HEK293 (cell line): ENCODE data around the gene ABCC12.

Source experiments
- CTCF ChIA-PET: fragments of 350-600 bp; formaldehyde crosslinking; extraction: SDS; loops from one replicate; lab custom pipeline; 2021; ENCODE audit warnings: antibody characterized with exemption; lab: Yijun Ruan, JAX
- POLR2A ChIA-PET: fragments of 300-600 bp; formaldehyde crosslinking; extraction: SDS; loops from one replicate; lab custom pipeline; 2020; ENCODE audit warnings: antibody characterized with exemption, inconsistent platforms; lab: Yijun Ruan, JAX
- H3K27ac ChIP-seq: fragments of 200-500 bp; sonication (Bioruptor generic); 2 replicates; pipeline ENCODE4 v1.5.1; 2014; ENCODE audit warnings: low read depth, low read length, control low read depth, inconsistent platforms; ENCODE audit errors: extremely low read depth
- H3K36me3 ChIP-seq, 2 experiments: fragments of 200-500 bp in 1 of 2; sonication (Bioruptor generic) in 1 of 2; 1 replicate in 1 of 2; 2 replicates in 1 of 2; pipeline ENCODE4 v1.5.1; 2014 to 2017; ENCODE audit warnings: inconsistent platforms in 2 of 2, low read length in 2 of 2; ENCODE audit not compliant: control insufficient read depth in 2 of 2, insufficient read depth in 1 of 2
- H3K4me1 ChIP-seq: fragments of 200-500 bp; sonication (Bioruptor generic); 2 replicates; pipeline ENCODE4 v1.5.1; 2014; ENCODE audit warnings: mild to moderate bottlenecking, low read length, inconsistent platforms; ENCODE audit not compliant: control insufficient read depth, insufficient read depth
- H3K4me3 ChIP-seq: 2 replicates; pipeline ENCODE4 v1.5.1; 2011; ENCODE audit warnings: low read depth, mild to moderate bottlenecking, control low read depth, low read length, moderate library complexity
- H3K9me3 ChIP-seq: fragments of 200-500 bp; sonication (Bioruptor generic); 2 replicates; pipeline ENCODE4 v1.5.1; 2014; ENCODE audit warnings: low read depth, low read length, inconsistent platforms; ENCODE audit not compliant: control insufficient read depth, insufficient read depth
- BCL11B ChIP-seq: fragments of 450-650 bp; formaldehyde crosslinking; IDR thresholded peaks from 2 replicates; pipeline ENCODE4 v1.5.1; 2016; ENCODE audit warnings: low read depth, missing biosample characterization, missing genetic modification characterization
- EGR2 ChIP-seq: fragments of 450-650 bp; formaldehyde crosslinking; IDR thresholded peaks from 2 replicates; pipeline ENCODE4 v1.5.1; 2016; ENCODE audit warnings: low read depth, missing biosample characterization, missing genetic modification characterization
- KLF7 ChIP-seq: fragments of 450-650 bp; formaldehyde crosslinking; IDR thresholded peaks from 2 replicates; pipeline ENCODE4 v1.5.1; 2016; ENCODE audit warnings: missing biosample characterization, missing genetic modification characterization, borderline replicate concordance
- SETDB1 ChIP-seq: IDR thresholded peaks from one replicate; pipeline ENCODE4 v1.6.1; 2017; ENCODE audit warnings: mild to moderate bottlenecking, low read length, moderate library complexity, mixed read lengths; ENCODE audit not compliant: insufficient read length
- SP7 ChIP-seq: fragments of 450-650 bp; formaldehyde crosslinking; IDR thresholded peaks from 2 replicates; pipeline ENCODE4 v1.5.1; 2016; ENCODE audit warnings: missing biosample characterization, missing genetic modification characterization
- ZBTB10 ChIP-seq: fragments of 450-650 bp; formaldehyde crosslinking; IDR thresholded peaks from 2 replicates; pipeline ENCODE4 v1.5.1; 2016; ENCODE audit warnings: missing biosample characterization, missing genetic modification characterization
- ZBTB20 ChIP-seq: fragments of 450-650 bp; formaldehyde crosslinking; IDR thresholded peaks from 2 replicates; pipeline ENCODE4 v1.5.1; 2016; ENCODE audit warnings: missing biosample characterization, missing genetic modification characterization
- ZEB2 ChIP-seq: fragments of 450-650 bp; formaldehyde crosslinking; IDR thresholded peaks from 2 replicates; pipeline ENCODE4 v1.5.1; 2016; ENCODE audit warnings: missing biosample characterization, missing genetic modification characterization
- ZFHX2 ChIP-seq: fragments of 450-650 bp; formaldehyde crosslinking; conservative IDR thresholded peaks from 2 replicates; pipeline ENCODE4 v1.5.1; 2016; ENCODE audit warnings: missing biosample characterization, missing genetic modification characterization
- ZFP3 ChIP-seq: fragments of 450-650 bp; formaldehyde crosslinking; IDR thresholded peaks from 2 replicates; pipeline ENCODE4 v1.5.1; 2016; ENCODE audit warnings: low read depth, missing biosample characterization, missing genetic modification characterization
- ZNF26 ChIP-seq: fragments of 450-650 bp; formaldehyde crosslinking; IDR thresholded peaks from 2 replicates; pipeline ENCODE4 v1.5.1; 2016; ENCODE audit warnings: missing biosample characterization, missing genetic modification characterization
- ZNF292 ChIP-seq: fragments of 450-650 bp; formaldehyde crosslinking; IDR thresholded peaks from 2 replicates; pipeline ENCODE4 v1.5.1; 2016; ENCODE audit warnings: low read depth, missing biosample characterization, missing genetic modification characterization, borderline replicate concordance
- ZNF48 ChIP-seq: fragments of 450-650 bp; formaldehyde crosslinking; IDR thresholded peaks from 2 replicates; pipeline ENCODE4 v1.5.1; 2016; ENCODE audit warnings: missing biosample characterization, missing genetic modification characterization
- ZNF571 ChIP-seq: fragments of 450-650 bp; formaldehyde crosslinking; IDR thresholded peaks from 2 replicates; pipeline ENCODE4 v1.5.0; 2017; ENCODE audit warnings: missing biosample characterization, missing genetic modification characterization
- ZNF596 ChIP-seq: fragments of 450-650 bp; IDR thresholded peaks from 2 replicates; pipeline ENCODE4 v1.5.0; 2018; ENCODE audit warnings: missing biosample characterization, mild to moderate bottlenecking, missing genetic modification characterization, moderate library complexity
- ZNF747 ChIP-seq: fragments of 450-650 bp; formaldehyde crosslinking; IDR thresholded peaks from 2 replicates; pipeline ENCODE4 v1.5.1; 2016; ENCODE audit warnings: missing biosample characterization, missing genetic modification characterization
- ZNF785 ChIP-seq: fragments of 450-650 bp; formaldehyde crosslinking; IDR thresholded peaks from 2 replicates; pipeline ENCODE4 v1.5.1; 2016; ENCODE audit warnings: missing biosample characterization, missing genetic modification characterization
- ZNF837 ChIP-seq: fragments of 450-650 bp; formaldehyde crosslinking; IDR thresholded peaks from 2 replicates; pipeline ENCODE4 v1.5.1; 2016; ENCODE audit warnings: missing biosample characterization, missing genetic modification characterization

ABCC12 gene

GRCh38 chr16:48180868-48181480 lies 25.2 kb upstream of the ABCC12 start:
- Histone ChIP-seq H3K27ac (no peak overlapping the region), H3K36me3 (no peaks in the 10 kb centered on the region), H3K4me3 (no peak overlapping the region), H3K4me1 (no peaks in the 10 kb centered on the region), H3K9me3 (no peaks in the 10 kb centered on the region)
- TF ChIP-seq ZBTB20 (tag by site-specific recombination) (no peak), KLF7 (tag by site-specific recombination) (no peak), ZNF48 (tag by site-specific recombination) (no peak), SETDB1 (no peak)
- ChIA-PET POLR2A (no interaction called here), CTCF (no interaction called here)

GRCh38 chr16:48176635-48177408 lies 21.0 kb upstream of the ABCC12 start:
- H3K36me3 ChIP-seq = no peaks in the 10 kb centered on the region
- H3K4me3 ChIP-seq = no peak overlapping the region
- H3K4me1 ChIP-seq = no peaks in the 10 kb centered on the region
- TF ChIP-seq ZNF785 (tag by site-specific recombination) = no peak
- no peaks in the 10 kb centered on the region for H3K9me3 ChIP-seq
- CTCF ChIA-PET = interaction anchor here (1.4 kb wide), 1 partner anchor 12 kb away, joined by 7 read pairs; no protein-coding TSS in a partner anchor
- POLR2A ChIA-PET = no interaction called here
- H3K27ac ChIP-seq = no peak overlapping the region

- Histone ChIP-seq H3K27ac (no peak overlapping the region), H3K4me1 (no peaks in the 10 kb centered on the region), H3K4me3 (no peak overlapping the region), H3K9me3 (no peaks in the 10 kb centered on the region), H3K36me3 (no peaks in the 10 kb centered on the region)
- ChIA-PET POLR2A (no interaction called here), CTCF (interaction anchor here (1.0 to 1.7 kb wide), 2 partner anchors 9 to 196 kb away, joined by 3 read pairs; no protein-coding TSS in a partner anchor)
- TF ChIP-seq SP7 (peak; percentile 59; the same call in 1 of the 2 replicates), ZFP3 (tag by site-specific recombination) (peak; percentile 79), EGR2 (tag by site-specific recombination) (peak; percentile 19; the same call in 1 of the 2 replicates), ZFHX2 (peak; percentile 48), ZNF26 (no peak)
These were observed 18.1 kb upstream of the ABCC12 start for GRCh38 chr16:48173889-48174288.

GRCh38 chr16:48172682-48173081 lies 16.9 kb upstream of the ABCC12 start:
- TF ChIP-seq ZNF596 = no peak
- no peak for TF ChIP-seq ZNF747
- Histone ChIP-seq H3K27ac (no peak overlapping the region), H3K4me1 (no peaks in the 10 kb centered on the region), H3K9me3 (no peaks in the 10 kb centered on the region), H3K36me3 (no peaks in the 10 kb centered on the region), H3K4me3 (no peak overlapping the region)
- POLR2A ChIA-PET = interaction anchor here (0.7 kb wide), 1 partner anchor 70 kb away, joined by 3 read pairs; no protein-coding TSS in a partner anchor
- CTCF ChIA-PET = interaction anchor here (0.7 kb wide), 2 partner anchors 44 to 457 kb away, joined by 3 read pairs; no protein-coding TSS in a partner anchor

GRCh38 chr16:48169896-48170295 lies 14.1 kb upstream of the ABCC12 start:
- CTCF ChIA-PET = no interaction called here
- Histone ChIP-seq H3K9me3 (no peaks in the 10 kb centered on the region), H3K4me3 (no peak overlapping the region), H3K36me3 (no peaks in the 10 kb centered on the region), H3K4me1 (no peaks in the 10 kb centered on the region), H3K27ac (no peak overlapping the region)
- POLR2A ChIA-PET = no interaction called here
- TF ChIP-seq ZEB2 (tag by site-specific recombination) (no peak), ZBTB10 (no peak), ZNF292 (tag by site-specific recombination) (no peak), BCL11B (tag by site-specific recombination) (no peak), ZNF837 (tag by site-specific recombination) (no peak), ZNF571 (tag by site-specific recombination) (no peak)
